Left colon (tissue), 2 donors: ENCODE data around the gene TMEM243. TPM values are rescaled to one million over a fixed set of nuclear protein-coding genes. Genes with fewer than 3 reads are reported as not detected.

Source experiments
- ATAC-seq: fragments of 200-7000 bp; cut with Tn5 transposase; one replicate; pipeline ENCODE4 v1.9.1; 2020; ENCODE audit warnings: mild to moderate bottlenecking, moderate library complexity
- DNase-seq, 2 donors: peaks; one replicate each; pipeline ENCODE4 v3.0.0-alpha.2; 2020
- intact Hi-C, 2 donors: fragments of 100-400 bp; cut with DNase I in 1 of 2; cut with micrococcal nuclease in 1 of 2; formaldehyde crosslinking; loops; one replicate each; pipeline versions ENCODE4 v1.11.2 to v1.14.0; 2022; cut with DNase I, micrococcal nuclease
- total RNA-seq, 2 donors: library from RNA; stranded (reverse); fragmentation: NEBNext Ultra II Directional; extraction: Animal tissue kit (Norgen Biotek cat#: 25700); gene quantifications; one replicate each; pipeline ENCODE4 v1.2.1, GENCODE V29; 2021
- donor health status: DM: no; HTN: no; CAD: no.
- donor health status: DM: yes; HTN: yes; CAD: no.

TMEM243 gene
- total RNA-seq, 2 donors from 2014 or later = 14.9 to 17.2 TPM

DNA sequence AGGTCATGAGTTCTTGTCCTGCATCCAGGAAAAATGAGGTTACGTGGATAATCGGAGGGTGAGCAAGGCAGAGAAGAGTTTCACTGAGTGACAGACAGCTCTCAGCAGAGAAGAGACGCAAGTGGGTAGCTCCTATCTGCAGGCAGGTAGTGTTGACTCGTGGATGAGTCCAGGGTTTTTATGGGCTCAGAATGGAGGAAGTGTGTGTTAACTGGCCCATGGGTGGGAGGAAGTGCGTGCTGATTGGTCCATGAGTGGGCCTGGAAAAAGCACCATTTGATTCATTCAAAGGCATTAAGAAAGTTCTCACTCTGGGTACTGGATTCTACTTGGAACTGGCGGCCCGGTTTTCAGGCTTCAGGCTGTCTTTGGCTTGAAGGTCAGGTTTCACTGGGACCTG is 72.0 kb downstream of the TMEM243 start:
- ATAC-seq (no peak), DNase-seq (no peak)
- intact Hi-C loops = loop anchor here in 1 of 2 donors (10.0 kb wide), 1 partner anchor 213 kb away; no protein-coding TSS in a partner anchor

DNA sequence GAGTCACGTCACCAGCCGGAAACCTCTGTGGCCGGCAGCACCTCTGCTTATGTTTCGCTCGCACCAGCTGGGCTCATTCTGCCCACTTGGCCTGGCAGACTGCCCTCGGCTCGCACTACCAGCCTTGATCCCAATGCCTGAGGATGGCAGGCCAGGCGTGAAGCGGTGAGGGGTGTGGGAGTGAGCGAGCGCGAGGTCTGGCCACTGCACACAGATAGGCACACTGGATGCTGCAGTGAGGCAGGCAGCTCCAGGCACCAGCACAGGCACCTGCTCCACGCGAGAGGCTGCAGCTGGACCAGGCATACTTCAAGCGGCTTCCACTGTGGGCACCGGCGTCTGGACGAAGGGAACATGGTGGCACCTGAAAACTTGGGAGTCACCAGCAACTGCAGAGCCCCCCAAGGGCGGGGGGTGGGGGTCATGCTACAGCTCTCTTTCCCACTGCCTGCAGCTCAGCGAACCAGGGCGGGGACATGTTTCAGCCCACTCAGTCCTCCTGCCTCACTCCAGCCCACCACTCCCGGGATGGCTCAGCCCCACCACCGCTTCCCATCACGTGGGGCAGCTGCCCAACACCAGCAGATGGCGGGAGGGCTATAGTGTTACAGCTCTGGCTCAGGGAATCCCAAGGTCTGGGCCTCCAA is 72.7 kb downstream of the TMEM243 start:
- ATAC-seq (no peak), DNase-seq (no peak)
- intact Hi-C loops = loop anchor here in 1 of 2 donors (10.0 kb wide), 1 partner anchor 212 kb away; no protein-coding TSS in a partner anchor

Other genes with a start within 250 kb of the TMEM243 start
- gene ELAPOR2, start 160.1 kb downstream of the TMEM243 start, total RNA-seq = 10 to 100 TPM; 12.7 to 14.9 TPM
- gene DMTF1, start 67.3 kb downstream of the TMEM243 start, total RNA-seq = 10 to 100 TPM; 48.8 to 58.8 TPM
- gene CROT, start 125.9 kb upstream of the TMEM243 start, total RNA-seq = 10 to 100 TPM; 22.7 to 35.8 TPM